BE2C (cell line): ENCODE data around the gene WDR70.

Experiments used
- DNase-seq: peaks from one replicate; pipeline ENCODE4 v3.0.0-alpha.2; 2020
- H3K27me3 ChIP-seq: fragments of 250-450 bp; sonication (Bioruptor Pico); 2 replicates; pipeline ENCODE4 v1.5.1; 2020; ENCODE audit warnings: mild to moderate bottlenecking
- H3K36me3 ChIP-seq: fragments of 250-450 bp; sonication (Bioruptor Pico); 2 replicates; pipeline ENCODE4 v1.5.1; 2020; ENCODE audit warnings: mild to moderate bottlenecking
- H3K4me1 ChIP-seq: fragments of 250-450 bp; sonication (Bioruptor Pico); 2 replicates; pipeline ENCODE4 v1.5.1; 2020
- H3K4me3 ChIP-seq: 2 replicates; pipeline ENCODE4 v1.5.1; 2011; ENCODE audit warnings: low read depth, low read length
- H3K9me3 ChIP-seq: fragments of 250-450 bp; sonication (Bioruptor Pico); 2 replicates; pipeline ENCODE4 v1.5.1; 2020
- CTCF ChIP-seq: IDR thresholded peaks from 2 replicates; pipeline ENCODE4 v1.5.1; 2012; ENCODE audit warnings: mild to moderate bottlenecking, low read depth, low read length

Gene WDR70

DNA sequence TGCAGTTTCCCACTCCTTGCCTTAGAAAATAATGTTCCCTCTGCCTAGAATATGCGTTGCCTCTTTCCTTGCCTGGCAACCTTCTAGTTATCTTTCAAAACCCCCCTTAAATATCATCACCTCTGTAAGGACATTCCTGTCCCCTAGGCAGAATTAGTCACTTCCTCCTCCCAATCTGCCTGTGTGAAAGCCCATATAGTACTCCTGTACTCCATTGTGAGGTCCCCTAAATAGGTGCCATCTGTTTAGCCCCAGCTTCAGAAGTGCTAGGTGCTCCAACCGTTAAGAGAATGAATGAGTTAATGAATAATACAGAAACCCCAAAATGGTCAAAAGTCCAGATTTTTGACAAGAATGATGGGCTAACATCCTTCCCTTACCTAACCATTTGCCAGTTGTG, 279.3 kb downstream of the WDR70 start:
- no peak for DNase-seq

GRCh38 chr5:37660319-37660718, 281.2 kb downstream of the WDR70 start:
- H3K36me3 ChIP-seq, result no peaks in the 10 kb centered on the region
- no peak for TF ChIP-seq CTCF
- H3K4me1 ChIP-seq, result peaks cover 3% of the 10 kb centered on the region
- no peak overlapping the region for H3K4me3 ChIP-seq
- H3K27me3 ChIP-seq, result no peaks in the 10 kb centered on the region
- no peaks in the 10 kb centered on the region for H3K9me3 ChIP-seq
- no peak for DNase-seq

More for the DNA sequence above, 279.3 kb downstream of the WDR70 start:
- H3K27me3 ChIP-seq, result no peaks in the 10 kb centered on the region
- H3K4me3 ChIP-seq, result no peak overlapping the region
- H3K9me3 ChIP-seq, result no peaks in the 10 kb centered on the region
- no peaks in the 10 kb centered on the region for H3K36me3 ChIP-seq
- no peak for TF ChIP-seq CTCF
- peaks cover 3% of the 10 kb centered on the region for H3K4me1 ChIP-seq

DNA sequence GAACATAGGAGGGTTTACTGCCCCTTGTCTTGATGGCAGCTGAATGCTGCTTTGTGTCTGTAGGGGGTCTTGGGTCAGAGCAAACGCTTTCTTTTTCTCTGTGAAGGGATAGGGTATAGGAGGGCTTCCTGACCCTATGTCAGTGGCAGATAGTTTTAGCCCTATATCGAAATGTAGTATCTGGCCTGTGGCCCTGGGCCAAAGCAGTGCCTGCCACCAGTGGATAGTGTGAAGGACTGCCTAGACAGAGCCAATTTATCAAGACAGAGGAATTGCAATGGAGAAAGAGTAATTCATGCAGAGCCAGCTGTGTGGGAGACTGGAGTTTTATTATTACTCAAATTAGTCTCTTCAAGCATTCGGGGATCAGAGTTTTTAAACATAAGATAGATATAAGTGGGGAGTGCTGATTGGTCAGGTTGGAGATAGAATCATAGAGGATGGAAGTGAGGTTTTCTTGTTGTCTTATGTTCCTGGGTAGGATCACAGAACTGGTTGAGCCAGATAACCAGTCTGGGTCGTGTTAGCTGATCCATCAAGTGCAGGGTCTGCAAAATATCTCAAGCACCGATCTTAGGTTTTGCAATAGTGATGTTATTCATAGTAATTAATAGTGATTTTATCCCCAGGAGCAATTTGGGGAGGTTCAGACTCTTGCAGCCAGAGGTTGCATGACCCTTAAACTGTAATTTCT, 282.3 kb downstream of the WDR70 start:
- Histone ChIP-seq H3K4me1 (peaks cover 3% of the 10 kb centered on the region), H3K36me3 (no peaks in the 10 kb centered on the region), H3K9me3 (no peaks in the 10 kb centered on the region), H3K4me3 (no peak overlapping the region), H3K27me3 (no peaks in the 10 kb centered on the region)
- DNase-seq, result no peak
- no peak for TF ChIP-seq CTCF

DNA sequence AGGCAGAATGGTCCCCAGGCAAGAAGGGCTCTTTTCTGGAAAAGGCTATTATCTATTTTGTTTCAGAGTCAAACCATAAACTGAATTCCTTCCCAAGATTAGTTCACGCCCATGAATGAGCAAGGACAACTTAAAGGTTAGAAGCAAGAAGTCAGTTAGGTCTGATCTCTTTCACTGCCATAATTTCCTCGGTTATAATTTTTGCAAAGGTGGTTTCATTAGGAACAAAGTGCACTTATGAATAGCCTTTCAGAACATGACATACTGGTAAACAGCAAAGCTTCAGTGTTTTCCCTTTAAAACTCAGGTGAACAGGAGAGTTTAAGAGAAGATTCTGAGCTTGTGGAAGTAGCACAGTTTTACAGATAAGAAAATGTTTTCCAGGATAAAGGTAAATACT, 282.8 kb downstream of the WDR70 start:
- TF ChIP-seq CTCF, result no peak

GRCh38 chr5:37662362-37662761, 283.2 kb downstream of the WDR70 start:
- Histone ChIP-seq H3K4me1 (peaks cover 3% of the 10 kb centered on the region), H3K27me3 (no peaks in the 10 kb centered on the region), H3K4me3 (no peak overlapping the region), H3K9me3 (no peaks in the 10 kb centered on the region), H3K36me3 (no peaks in the 10 kb centered on the region)
- TF ChIP-seq CTCF, result no peak
- DNase-seq, result no peak

More for the DNA sequence above, 282.8 kb downstream of the WDR70 start:
- DNase-seq, result no peak
- Histone ChIP-seq H3K27me3 (no peaks in the 10 kb centered on the region), H3K36me3 (no peaks in the 10 kb centered on the region), H3K4me1 (peaks cover 3% of the 10 kb centered on the region), H3K9me3 (no peaks in the 10 kb centered on the region), H3K4me3 (no peak overlapping the region)

GRCh38 chr5:37662789-37663485, 283.8 kb downstream of the WDR70 start:
- no peaks in the 10 kb centered on the region for H3K9me3 ChIP-seq
- peaks cover 3% of the 10 kb centered on the region for H3K4me1 ChIP-seq
- H3K4me3 ChIP-seq, result no peak overlapping the region
- no peak for TF ChIP-seq CTCF
- no peaks in the 10 kb centered on the region for H3K36me3 ChIP-seq
- no peaks in the 10 kb centered on the region for H3K27me3 ChIP-seq
- no peak for DNase-seq
